HG02885 (cell line): ENCODE measurements around the gene RHBDD3.
"Not testable (repeated sequence)": the region's sequence is repeated elsewhere in the genome, so short reads cannot be mapped to it uniquely, and the experiment has no call there.

ENCODE experiments used
- ATAC-seq: cut with Tn5 transposase; IDR thresholded peaks from one replicate; pipeline ENCODE4 v1.9.1; 2021; ENCODE audit warnings: mild to moderate bottlenecking; ENCODE audit not compliant: unreplicated experiment, poor library complexity

RHBDD3 gene

DNA sequence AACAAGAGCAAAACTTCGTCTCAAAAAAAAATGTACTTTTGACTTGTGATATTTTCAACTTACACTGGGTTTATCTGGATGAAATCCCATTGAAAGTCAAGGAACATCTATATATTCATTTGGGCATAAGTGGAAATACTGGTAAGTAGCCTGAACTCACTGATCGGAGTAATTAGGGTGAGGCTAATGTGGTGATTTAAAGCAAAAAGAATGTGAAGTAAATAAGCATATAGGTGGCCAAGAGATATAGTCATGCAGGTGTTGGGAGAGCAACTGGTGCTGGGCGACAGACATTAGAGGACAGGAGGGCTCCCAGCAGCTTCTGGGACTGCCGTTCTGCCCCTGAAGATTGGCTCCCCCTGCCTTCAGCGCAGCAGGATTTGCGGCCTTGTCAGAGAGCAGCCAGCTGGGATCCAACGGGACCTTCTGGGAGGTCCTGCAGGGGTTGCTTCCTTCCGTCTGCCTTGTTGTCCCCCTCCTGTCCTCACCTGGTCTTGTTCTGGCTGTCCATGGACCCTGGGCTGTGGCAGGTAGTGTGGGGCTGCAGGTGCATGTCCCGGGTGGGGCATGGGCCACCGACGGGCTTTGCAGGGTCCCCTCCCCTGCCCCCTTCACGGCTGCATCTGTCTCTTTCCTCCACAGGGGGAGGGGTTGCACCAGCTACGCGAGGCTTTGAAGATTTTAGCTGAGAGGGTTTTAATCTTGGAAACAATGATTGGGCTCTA lies 14.1 kb downstream of the RHBDD3 start:
- no peak for ATAC-seq

DNA sequence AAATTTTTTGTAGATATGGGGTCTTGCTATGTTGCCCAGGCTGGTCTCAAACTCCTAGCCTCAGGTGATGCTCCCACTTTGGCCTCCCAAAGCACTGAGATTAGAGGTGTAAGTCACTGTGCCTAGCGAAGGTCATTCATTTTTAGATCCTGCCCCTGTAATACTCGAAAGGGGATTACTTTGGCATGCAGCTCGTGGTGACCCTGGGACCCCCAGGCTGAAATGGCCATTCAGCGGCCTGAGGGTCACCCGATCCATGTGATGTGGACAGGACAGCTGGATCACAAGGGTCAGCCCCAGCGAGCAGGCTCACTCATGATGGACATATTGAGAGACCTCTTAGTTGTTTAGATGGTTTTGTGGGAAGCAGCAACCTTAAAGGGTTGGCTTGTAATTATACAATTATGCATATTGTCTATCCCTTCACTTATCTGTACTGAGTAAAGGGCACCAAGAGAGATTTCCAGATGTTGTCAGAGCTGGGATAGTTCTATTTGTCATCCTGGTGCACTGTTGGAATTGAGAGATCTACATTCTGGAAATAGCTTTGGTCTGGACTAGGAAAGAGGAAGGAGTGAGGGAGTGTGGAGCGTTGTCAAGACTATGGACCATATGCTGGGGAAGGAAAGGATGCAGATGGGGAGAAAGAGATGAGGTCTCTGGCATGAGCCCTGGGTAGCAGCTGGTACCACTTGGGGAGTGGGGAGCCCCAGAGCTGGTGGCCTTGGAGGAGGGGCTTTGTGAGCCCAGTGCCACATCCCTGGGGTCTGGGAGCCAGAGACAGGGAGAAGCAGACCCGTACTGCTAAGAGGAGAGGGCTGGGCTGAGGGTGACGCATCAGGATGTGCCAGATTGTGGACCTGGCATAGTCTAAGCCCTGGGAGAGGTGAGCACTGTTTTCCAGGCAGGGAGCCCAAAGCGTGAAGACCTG lies 15.5 kb downstream of the RHBDD3 start:
- ATAC-seq, result no peak

DNA sequence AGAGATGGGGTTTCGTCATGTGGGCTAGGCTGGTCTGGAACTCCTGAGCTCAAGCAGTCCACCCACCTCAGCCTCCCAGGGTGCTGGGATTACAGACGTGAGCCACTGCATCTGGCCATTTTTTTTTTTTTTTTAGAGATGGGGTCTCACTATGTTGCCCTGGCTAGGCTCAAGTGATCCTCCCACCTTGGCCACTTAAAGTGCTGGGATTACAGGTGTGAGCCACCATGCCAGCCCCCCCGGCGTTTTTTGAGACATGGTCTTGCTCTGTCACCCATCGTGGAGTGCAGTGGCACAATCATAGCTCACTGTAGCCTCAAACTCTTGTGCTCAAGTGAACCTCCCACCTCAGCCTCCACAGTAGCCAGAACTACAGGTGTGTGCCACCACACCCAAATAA lies 16.5 kb downstream of the RHBDD3 start:
- ATAC-seq, result no peak

DNA sequence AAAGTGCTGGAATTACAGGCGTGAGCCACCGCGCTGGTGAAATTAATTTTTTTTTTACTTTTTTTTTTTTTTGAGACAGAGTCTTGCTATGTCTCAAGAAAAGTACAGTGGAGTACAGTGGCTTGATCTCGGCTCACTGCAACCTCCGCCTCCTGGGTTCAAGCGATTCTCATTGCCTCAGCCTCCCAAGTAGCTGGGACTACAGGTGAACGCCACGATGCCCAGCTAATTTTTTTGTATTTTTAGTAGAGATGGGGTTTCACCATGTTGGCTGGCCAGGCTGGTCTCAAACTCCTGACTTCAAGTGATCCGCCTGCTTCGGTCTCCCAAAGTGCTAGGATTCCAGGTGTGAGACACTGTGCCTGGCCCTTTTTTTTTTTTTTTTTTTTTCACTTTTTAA lies 19.9 kb downstream of the RHBDD3 start:
- not testable (repeated sequence) for ATAC-seq

DNA sequence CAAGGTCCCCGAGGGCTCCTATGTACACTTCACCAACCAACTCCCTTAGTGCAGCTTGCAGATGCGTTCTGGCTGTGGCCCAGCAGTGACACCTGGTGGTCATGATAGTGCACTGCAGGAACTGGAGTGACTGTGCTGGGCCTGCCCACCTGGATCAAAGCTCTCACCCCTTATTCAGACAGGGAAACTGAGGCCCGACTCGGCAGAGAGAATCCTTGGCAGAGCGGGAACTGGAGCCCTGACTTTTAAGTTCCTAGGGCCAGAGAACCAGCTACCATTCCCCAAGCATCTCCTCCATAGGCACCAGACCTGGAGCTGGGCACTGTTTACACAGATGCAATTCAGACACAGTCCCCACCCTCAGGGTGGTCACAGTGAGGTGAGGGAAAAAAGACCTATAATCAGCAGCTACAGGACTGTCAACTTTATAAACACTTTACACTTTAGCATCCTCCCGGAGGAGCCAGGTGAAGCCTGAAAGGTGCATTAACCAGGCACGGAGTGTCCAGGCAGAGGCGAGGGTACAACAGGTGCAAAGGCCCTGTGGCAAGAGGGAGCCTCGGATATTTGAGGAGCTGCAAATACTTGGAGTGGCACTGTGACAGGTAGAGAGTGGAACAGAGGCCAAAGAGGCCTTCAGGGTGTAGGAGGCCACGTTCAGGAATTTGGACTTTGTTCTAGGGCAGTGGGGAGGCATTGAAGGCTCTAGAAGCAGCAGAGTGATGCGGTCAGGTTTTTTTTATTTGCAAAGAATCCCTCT lies 22.0 kb downstream of the RHBDD3 start:
- peak; percentile 48 for ATAC-seq

DNA sequence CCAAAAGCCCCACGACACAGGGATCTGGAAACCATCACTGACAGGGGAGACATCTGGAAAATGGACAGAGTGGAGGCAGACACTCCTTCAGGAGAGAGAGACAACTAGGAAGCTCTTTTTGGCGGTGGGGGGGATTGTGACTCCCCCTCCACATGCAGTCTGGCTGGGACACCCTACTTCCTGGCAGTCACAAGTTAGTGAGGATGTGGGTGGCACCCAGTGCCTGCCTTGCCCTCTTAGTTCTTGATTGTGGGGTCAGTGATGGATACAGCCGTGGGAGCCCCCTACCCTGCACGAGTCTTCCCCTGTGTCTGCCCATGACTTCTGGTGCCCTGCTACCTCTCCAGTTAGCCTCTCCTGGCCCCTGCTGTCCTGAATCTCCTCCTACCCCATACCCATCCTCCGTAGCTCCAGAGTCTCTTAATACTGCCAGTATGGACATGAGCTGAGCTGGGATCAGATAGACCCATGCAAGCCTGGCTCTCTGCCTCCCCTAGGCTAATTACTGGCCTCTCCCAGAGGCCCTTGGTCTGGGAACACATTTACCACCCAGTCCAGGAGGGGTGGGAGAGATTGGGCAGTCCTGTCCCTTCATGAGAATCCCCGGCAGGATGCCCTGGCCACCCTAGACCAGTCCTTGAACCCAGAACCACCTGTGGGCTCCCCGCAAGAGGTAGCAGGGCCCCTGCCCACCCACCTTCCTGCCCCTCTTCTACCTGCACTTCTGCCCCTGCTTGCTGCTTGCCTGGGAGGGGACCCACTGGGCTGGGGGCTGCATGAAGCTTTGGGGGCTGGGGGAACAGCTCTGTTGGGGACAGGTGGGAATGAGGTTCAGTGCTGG lies 22.8 kb downstream of the RHBDD3 start:
- ATAC-seq, result no peak

DNA sequence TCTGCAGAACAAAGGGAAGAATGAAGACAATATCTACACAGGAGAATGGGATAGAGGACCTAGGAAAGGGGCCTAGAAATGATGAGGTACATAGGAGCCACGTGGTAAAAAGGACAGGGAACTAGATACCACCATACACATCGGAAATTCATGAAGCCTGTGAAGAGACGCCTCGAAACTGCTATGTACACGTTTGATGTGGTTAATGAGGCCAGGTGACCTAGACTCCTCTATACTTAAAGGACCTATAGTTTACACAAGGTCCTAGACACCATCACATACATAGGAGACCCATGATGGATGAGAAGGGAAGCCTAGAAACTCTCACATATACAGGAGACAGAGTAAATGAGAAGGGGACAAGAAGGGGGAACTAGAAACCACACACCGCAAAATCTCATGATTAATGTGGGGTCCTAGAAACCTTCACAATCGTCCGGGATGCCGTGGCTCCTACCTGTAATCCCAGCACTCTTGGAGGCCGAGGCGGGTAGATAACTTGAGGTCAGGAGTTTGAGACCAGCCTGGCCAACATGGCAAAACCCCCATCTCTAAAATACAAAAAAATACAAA lies 23.8 kb downstream of the RHBDD3 start:
- ATAC-seq, result no peak

DNA sequence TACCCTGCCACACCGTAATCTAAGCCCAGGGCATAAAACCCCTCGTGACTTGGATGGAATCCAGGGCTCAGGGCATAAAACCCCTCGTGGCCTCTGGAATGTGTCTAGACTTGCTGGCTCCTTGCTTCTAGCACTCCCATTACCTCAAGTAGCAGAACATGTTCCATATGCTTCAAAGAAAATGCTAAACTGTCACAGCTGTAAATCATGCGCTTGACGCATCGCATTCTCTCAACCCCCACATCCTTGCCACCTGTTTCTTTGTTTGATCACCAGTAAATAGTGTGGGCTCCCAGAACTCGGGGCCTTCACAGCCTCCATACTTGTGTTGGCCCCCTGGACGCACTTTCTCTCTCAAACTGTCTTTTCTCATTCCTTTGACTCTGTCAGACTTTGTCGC lies 27.3 kb downstream of the RHBDD3 start:
- not testable (repeated sequence) for ATAC-seq

DNA sequence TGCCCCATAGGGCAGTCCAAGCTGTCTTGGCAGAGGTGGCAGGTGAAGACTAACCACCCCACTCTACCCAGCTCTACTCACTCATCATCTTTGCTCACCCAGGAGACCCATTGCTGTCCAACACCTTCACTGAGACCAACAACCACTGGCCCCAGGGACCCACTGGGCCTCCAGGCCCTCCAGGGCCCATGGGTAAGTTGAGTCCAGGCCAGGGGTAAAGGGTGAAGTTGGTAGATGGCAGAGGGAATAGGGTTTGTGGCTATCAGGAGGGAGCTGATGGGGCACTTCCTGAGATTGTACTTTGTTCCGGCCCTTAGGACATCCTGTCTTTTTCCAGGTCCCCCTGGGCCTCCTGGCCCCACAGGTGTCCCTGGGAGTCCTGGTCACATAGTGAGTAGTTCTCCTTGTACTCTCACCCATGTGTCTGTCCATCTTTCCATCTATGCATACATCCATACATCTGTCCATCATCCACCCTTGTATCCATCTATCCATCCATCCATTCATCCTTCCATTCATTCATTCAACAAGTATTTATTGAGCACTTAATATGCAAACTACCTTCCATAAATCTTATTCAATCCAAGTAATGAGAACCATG lies 34.4 kb downstream of the RHBDD3 start:
- no peak for ATAC-seq

DNA sequence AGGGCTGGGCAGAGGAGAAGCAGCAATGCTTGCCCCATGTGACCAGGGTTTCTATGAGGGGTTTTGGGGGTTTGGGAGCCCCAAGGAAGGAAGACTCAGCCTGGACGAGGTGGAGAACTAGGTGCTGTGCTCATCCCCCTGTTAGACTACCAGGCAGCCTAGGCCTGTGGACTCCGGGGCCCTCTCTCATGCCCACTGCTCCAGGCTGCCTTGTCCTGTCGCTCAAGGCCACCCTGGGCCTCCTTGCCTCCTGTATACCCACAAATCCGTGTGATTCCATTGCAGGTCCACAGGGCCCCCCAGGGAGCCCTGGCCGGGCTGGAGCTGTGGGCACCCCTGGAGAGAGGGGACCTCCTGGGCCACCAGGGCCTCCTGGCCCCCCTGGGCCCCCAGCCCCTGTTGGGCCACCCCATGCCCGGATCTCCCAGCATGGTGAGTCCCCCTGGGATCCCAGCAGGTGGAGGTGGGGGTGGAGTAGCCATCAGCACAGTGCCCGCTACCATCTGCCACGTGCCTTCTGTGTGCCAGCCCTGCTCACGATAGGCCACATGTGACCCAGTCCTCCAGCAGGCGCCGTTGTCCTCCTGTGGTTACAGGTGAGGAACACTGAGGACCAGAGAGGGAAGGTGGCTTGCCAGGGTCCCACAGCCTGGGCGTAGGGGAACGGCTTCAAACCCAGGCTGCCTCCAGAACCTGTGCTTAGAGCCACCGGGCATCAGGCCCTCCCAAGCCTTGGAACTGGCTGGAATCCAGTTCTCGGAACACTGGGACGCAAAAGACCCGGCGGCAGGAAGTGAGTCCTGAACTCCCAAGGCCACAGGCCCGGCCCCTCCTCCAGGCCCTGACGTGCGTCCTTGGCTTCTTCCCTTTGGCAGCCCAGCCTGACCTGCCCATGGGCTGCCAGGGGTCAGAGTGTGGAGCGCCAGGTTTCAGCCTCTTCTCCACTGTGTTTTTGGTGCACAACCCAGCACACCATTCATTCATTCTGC lies 35.5 kb downstream of the RHBDD3 start:
- ATAC-seq, result no peak

DNA sequence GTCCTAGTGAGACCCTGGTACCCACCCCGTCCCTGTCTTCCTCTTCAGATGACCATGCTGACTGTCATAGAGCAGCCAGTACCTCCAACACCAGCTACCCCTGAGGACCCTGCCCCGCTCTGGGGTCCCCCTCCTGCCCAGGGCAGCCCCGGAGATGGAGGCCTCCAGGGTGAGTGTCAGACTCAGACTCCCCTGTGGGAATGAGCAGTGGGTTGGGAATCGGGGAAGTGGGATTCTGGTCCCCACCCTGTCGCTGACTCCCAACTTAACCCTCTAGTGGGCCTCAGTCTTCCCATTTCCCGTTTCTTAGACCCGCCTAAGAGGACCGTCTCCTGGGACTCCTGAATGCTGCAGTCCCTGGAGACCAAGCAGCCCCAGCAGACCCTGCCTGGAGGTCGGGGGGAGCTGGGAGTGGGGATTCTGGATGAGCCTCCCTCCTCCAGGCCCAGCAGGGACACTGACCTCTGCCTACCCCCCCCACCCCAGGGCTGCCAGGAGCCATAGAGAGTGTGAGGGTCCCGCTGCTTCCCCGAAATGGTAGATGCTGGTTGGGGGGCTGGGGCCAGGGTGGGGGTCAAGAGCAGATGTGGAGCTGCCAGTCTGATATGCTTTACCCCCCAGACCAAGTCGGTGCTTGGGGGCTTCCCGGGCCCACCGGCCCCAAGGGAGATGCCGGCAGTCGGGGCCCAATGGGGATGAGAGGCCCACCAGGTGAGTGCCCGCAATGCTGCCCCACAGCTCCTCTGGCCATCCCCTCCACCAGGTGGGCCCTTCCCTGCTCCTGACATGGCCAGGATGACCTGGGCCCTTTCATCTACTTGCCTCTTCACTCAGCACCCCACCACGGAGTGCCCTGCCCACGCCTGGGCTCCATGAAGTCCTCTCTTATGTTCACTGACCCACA lies 36.6 kb downstream of the RHBDD3 start:
- no peak for ATAC-seq

DNA sequence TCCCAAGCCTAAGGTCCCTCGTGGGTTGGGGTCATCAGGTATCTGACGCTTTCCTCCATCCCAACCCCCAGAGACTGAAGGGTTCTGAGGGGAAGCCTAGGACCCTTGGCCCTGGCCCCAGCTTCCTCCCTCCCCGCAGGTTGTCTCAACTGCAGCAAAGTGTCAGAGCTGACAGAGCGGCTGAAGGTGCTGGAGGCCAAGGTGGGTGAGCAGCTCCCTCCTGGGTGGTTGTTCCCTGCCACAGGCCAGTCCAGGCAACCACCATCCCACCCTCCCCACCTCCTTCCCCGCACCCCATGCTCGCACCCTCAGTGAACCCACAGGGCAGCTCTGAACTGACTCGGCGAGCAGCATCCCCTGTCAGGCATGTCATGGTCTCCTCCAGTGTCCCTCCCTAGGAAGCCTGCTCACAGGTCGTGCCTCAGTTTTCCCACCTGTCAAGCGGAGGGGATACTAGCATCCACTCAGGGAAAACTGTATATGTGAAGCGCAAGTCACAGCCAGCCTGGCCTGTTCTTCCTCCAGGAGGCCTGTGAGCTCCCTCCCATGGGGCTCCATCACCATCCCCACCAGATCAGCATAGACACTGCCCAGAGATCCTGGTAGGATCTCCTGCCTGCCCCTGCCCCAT lies 41.3 kb downstream of the RHBDD3 start:
- ATAC-seq, result no peak

DNA sequence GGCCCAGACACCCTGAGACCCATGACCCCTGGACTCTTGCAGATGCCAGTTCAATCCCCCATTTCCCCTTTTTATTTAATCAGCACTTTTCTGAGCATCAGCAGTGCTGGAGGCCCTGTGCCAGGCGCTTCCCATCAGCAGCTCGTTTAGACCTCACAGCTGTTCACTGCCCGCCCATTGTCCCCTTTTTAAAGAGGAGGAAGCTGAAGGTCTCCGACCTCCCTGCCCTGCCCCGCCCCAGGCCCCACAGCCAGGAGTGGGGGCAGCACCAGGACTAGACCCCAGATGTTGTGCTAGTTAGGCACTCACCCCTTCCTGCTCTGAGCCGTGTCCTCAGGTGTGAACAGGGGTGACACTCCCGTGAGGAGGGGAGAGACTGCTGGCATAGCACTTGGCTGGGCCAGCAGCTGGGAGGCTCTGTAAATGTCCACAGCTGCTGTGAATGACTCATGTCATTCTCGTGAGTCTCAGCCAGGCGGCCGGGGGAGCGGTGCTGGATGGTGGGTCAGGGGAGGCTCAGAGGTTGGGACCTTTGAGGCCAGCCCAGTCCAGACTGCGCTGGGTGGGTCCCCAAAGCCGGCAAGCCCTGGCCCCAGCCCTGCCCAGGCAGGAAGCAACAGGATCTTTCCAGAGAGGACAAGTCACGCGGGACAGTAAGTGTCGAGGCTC lies 42.2 kb downstream of the RHBDD3 start:
- ATAC-seq, result no peak

DNA sequence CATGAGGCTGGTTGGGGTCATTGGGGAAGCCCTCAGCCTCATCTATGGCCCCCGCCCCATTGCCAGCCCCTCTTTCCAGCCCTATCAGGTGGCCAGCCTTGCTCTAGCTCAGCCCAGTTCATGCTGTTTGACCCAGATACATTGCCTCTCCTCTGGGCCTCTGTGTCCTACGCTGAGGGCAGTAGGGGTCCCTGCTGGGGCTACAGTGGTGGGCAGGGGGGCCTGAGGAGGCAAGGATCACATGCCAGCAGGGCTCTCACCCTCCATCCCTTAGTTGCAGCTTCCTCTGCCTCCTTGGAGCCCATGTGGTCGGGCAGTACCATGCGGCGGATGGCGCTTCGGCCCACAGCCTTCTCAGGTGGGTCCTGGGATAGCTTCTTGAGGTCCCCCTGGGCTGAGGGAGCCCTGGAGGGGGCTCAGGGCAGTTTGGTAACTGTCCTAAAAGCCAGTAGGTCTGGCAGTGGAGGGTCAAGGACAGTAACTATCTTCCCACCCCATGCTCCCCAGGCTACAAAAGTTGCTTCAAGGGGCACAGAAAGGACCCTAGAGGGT lies 42.8 kb downstream of the RHBDD3 start:
- ATAC-seq, result no peak

DNA sequence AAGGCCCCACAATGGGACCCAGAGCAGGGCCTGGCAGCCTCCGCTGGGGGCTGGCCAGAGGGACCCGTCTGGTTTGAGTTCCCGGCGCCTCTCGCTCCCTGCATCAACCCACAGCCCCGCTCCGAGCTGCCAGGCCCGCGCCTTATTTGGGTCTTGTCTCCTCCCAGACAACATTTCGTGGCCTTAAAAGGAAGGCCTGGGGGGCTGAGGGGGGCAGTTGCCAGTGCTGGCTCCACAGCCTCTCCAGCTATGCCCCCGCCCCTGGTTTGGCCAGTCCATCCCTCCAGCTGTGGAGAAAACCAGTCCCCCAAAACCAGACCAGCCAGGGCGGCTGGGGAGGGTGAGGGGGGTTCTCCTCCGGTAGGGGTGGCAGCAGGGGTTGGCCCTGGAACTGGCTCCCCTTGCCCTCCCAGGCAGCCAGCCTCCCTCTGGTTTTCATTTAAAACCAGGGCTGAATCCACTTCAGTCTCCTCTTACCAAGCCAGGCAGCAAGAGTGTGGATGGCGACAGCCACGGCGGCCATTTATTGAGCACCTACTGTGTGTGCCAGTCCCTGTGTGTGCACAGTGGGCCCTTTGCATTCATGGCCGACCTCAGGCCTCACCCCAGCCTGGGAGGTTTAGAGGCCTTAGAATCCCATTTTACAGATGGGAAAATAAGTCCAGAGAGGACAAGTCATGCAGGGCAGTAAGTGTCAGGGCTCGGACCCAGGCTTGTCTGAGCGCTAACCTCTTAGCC lies 43.5 kb downstream of the RHBDD3 start:
- no peak for ATAC-seq
